ENCODE results near the gene SCUBE1.

Gene SCUBE1

DNA sequence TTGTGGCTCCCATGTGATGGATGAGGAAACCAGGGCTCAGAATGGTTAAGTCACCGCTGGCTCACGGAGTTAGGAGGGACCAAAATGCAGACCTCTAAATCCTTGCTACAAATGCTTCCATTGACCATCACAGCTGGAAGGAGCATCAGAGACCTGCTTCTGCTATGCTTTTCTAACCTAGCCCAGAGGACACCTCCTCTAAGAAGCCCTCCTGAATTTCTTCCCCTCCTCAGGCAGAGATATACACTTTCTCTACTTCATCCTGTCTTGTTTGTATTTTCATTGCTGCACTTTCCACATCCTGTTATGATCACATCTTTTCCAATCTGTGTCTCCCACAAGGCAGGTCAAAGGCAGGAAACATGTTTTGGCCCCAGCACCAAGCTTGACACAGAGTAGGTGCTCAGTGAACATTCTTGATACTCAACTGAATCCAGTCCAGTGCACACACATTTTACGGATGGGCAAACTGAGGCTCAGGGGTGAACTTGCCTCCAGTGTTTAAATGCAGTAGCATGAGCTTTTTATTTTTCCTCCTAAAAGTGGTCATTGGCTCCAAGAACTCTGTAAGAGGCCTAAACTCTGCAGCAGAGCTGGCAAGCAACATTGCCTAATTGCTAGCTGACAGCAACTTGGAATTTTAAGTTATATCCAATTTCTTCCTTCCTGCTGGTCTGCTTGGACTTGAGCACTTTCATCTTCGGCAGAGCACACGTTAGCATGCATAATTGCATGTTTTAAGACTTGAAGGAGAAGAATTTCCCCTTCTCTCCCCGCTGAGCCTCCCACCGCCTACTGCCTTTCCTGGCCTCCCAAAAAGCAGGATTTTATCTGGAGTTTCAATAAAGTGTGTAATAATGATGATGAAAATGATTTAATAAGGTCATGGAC lies 12.7 kb downstream of the SCUBE1 start:
- no peak overlapping the region for H3K4me3 ChIP-seq (ENCODE audit: low read depth, low read length)
- no peak for DNase-seq (ENCODE audit: low read depth)
- TF ChIP-seq, protein P1, sequence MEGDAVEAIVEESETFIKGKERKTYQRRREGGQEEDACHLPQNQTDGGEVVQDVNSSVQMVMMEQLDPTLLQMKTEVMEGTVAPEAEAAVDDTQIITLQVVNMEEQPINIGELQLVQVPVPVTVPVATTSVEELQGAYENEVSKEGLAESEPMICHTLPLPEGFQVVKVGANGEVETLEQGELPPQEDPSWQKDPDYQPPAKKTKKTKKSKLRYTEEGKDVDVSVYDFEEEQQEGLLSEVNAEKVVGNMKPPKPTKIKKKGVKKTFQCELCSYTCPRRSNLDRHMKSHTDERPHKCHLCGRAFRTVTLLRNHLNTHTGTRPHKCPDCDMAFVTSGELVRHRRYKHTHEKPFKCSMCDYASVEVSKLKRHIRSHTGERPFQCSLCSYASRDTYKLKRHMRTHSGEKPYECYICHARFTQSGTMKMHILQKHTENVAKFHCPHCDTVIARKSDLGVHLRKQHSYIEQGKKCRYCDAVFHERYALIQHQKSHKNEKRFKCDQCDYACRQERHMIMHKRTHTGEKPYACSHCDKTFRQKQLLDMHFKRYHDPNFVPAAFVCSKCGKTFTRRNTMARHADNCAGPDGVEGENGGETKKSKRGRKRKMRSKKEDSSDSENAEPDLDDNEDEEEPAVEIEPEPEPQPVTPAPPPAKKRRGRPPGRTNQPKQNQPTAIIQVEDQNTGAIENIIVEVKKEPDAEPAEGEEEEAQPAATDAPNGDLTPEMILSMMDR (IDR thresholded peaks at IDR 0.05; ENCODE audit: insufficient read depth, low read depth, low read length, missing control alignments): no peak

DNA sequence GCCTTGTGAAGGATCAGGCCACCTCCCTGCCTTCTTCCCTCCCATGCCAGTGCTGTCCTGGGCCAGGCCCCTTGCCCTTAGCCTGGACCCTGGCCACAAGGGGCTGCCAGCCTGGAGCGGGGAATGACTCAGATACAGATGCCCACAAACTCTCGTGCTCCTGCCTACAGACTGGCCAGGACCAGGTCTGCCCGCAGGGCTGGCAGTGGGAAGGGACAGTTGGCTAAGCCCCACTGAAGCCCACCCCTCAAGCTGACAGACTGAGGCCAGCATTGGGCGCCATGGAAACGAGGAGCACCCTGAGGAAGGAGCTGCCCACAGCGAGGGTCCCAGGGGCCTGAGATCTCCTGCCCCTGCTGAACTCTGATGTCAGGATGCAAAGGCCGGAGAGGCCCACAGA lies 14.1 kb downstream of the SCUBE1 start:
- no peak overlapping the region for H3K4me3 ChIP-seq (ENCODE audit: low read depth, low read length)
- DNase-seq (ENCODE audit: low read depth): no peak
- TF ChIP-seq, protein P1 (IDR thresholded peaks at IDR 0.05; ENCODE audit: insufficient read depth, low read depth, low read length, missing control alignments): no peak

DNA sequence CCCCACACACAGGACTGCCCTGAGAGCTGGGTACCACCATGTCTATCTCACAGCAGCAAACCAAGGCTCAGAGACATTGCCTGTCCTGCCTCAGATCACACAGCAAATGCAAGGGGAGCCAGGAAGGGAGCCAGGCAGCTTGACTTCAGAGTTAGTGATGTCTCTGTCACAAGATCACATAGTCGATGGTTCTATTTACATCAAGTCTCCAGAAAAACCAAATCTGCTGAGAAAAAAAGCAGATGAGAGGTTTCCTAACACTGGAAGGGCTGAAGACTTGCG lies 16.1 kb downstream of the SCUBE1 start:
- no peak overlapping the region for H3K4me3 ChIP-seq (ENCODE audit: low read depth, low read length)
- TF ChIP-seq, protein P1 (IDR thresholded peaks at IDR 0.05; ENCODE audit: insufficient read depth, low read depth, low read length, missing control alignments): no peak
- no peak for DNase-seq (ENCODE audit: low read depth)

DNA sequence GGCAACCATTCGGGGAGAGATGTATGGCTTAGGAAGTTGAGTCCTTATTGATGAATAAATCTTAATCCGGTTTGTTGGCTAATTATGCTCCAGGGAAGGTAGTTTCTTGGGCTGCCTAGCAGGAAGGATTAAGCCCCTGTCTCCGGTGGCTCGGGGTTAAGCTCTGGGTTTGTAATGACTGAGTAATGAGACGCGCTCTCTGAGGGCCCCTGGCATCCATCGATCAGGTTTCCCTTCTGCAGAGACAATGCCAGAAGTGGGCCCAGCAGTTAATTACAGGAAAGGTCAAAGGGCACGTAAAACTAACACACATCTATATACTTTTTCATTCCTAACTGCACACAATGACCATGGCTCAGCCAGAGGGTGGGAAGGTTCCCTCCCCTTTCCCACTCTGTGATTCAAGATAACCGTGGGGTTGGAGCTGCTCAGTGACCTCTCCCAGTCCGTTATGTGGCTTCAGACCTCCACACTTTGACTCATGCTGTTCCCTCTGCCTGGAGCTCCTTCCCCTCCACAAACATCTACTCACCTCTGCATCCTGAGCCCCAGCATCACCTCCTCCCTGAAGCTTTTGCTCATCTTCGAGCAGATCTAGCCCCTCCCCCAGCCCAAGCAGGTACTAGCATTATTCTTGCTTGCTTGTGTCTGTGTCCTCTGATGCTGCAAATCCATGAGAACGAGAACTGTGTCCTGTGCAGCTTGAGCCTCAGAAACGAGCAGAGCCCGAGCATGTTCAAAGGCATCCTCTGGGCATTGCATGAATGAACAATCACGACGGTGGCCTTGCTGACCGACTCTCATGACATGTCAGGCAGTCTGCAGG lies 16.6 kb downstream of the SCUBE1 start:
- DNase-seq (ENCODE audit: low read depth): no peak
- TF ChIP-seq, protein P1 (IDR thresholded peaks at IDR 0.05; ENCODE audit: insufficient read depth, low read depth, low read length, missing control alignments): no peak
- no peak overlapping the region for H3K4me3 ChIP-seq (ENCODE audit: low read depth, low read length)

DNA sequence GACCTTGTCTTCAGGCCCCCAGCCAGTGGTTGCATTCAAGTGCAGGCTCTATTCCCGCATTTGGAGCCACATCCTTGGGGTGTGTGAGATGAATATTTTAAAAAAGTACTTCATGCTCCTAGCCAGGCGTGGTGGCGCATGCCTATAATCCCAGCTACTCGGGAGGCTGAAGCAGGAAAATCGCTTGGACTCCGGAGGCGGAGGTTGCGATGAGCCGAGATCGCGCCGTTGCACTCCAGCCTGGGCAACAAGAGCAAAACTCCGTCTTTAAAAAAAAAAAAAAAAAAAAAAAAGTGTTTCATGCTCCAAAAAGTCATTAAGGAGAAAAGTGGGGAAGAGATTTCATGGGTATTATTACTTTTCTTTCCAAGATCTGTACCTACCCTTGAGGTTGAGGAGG lies 18.0 kb downstream of the SCUBE1 start:
- H3K4me3 ChIP-seq (ENCODE audit: low read depth, low read length): no peak overlapping the region
- no peak for DNase-seq (ENCODE audit: low read depth)
- TF ChIP-seq, protein P1 (IDR thresholded peaks at IDR 0.05; ENCODE audit: insufficient read depth, low read depth, low read length, missing control alignments): no peak

DNA sequence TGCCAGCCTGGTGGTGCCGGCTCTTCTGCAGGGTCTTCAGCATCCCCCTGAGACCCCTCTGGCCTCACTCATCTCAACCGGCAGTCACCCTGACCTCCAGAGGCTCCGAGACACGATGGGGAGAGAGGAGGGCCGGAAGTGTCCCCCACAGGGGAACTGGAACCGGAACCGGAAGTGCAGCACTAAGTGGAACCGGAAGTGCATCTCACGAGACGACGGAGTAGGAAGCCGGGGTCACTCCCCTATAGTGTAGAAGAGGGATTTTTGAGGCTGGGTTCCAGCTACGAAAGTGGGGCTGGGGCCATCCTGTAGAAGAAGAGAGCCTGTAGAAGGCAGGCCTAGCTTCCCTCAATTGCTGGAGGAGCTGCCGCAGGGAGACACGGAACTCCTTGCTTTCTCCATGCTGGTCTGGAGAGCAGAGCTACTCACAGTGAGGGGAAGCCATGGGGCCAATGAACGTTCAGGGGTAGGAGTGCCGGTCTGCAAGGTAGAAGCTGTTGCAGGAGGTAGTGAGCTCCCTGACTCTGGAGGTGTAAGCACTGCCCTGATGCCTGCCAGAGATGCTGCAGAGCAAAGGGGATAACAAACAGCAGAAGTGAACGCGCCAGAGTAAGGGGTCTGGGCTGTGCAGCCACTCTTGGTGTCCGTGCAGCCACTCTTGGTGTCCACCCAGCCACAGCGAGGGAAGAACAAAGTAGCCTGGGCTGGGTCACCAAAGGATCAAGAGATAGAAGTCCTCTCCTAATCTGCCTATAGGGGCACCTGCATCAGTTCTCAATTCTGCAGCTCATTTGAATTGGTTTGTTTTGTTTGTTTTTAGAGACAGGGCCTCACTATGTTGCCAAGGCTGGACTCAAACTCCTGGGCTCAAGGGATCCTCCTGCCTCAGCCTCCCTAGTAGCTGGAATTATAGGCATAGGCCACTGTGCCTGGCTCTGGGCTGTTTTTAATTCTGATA lies 21.9 kb downstream of the SCUBE1 start:
- no peak overlapping the region for H3K4me3 ChIP-seq (ENCODE audit: low read depth, low read length)
- TF ChIP-seq, protein P1 (IDR thresholded peaks at IDR 0.05; ENCODE audit: insufficient read depth, low read depth, low read length, missing control alignments): no peak
- DNase-seq (ENCODE audit: low read depth): no peak
